Measurements from ENCODE around the gene MACROD2. TPM values are rescaled to one million over a fixed set of nuclear protein-coding genes. Genes with fewer than 3 reads are reported as not detected.
"Not testable (repeated sequence)": the region's sequence is repeated elsewhere in the genome, so short reads cannot be mapped to it uniquely, and the experiment has no call there.

MACROD2 gene
- polyA plus RNA-seq, 10 donors = 2.4 to 5.0 (median 3.6) TPM

- no peak for DNase-seq
Measured at GRCh38 chr20:15079594-15080340, 1084.5 kb downstream of the MACROD2 start.

DNA sequence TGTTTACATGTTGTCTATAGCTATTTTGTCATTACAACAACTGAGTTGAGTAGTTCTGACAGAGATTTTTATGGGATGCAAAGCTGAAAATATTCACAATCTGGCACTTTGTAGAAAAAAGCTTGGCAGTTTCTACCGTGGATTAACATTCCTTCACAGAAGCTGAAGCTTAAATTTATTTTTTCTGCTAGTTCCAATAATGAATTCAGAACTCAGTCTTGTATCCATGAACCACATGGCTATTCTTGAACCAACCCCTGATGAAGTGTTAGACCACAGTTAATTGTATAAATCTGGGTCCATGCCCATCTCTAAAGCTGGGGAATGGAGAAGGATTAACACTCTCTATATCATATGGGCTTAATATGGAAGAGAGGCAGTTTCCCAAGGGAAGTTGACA is 1085.9 kb downstream of the MACROD2 start:
- DNase-seq = peak; percentile 40 to 66 (median 41)

DNA sequence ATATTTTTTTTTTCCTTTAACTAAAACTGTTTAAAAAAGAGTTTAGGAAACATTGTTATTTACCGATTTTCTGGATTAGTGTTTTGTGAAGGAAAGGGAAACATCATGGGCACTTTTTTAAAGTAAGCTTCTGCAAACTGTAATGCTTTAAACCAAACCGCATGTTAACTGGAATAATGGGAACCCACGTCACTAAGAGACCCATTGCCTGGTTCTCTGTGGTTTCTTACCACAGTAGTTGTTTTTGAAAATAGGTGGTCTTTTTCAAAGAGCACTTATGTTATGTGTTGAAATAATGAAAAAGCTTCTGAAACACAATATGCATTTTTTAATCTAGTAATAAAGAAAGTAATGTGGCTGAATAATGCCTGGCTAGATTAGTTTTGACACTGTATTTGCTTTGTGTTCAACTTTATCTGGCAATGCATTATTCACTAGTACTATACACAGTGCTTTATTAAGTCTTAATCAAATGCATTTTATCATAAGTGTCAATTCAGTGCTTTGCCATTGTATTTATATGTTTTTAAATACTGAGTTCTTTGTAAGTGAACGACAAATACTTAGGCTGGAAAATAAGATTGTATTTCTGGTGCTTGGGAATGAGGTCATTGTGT is 1096.2 kb downstream of the MACROD2 start:
- no peak for DNase-seq

- no peak for DNase-seq
Measured at GRCh38 chr20:15098351-15098750, 1103.0 kb downstream of the MACROD2 start.

- DNase-seq = no peak
Measured at GRCh38 chr20:15099130-15099529, 1103.8 kb downstream of the MACROD2 start.

DNA sequence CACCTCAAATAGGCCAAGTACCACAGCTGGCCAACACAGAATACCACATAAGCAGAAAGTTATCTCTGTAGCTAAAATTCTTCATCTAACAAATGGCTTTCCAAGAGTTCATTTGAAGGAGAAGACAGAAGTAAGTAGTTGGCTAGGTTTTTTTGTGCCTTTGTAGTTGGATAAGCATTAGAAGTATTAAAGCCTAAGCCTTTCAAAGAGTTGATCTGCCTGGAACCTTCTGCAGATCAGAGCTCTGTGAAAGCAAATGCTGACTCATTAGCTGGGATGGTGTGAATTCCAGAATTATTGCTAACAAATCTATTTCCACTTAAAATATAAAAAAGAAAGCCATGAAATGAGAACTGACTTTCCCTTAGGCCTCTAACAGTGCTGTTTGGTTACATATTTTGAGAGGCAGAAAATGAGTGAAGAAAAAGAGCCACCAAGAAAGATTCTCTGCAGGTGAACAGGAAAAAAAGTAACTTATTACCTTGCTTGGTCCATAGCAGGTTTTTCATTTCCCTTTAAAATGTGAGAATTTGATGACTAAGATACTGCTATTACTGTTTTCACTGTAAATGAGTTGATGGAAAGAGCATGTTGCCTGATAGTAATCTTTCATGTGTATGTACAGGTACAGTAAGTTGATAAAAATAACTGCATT is 1105.3 kb downstream of the MACROD2 start:
- DNase-seq = no peak

- no peak for DNase-seq
Measured at GRCh38 chr20:15107931-15108330, 1112.6 kb downstream of the MACROD2 start.

GRCh38 chr20:15109494-15109893 is 1114.2 kb downstream of the MACROD2 start:
- no peak for DNase-seq

GRCh38 chr20:15111654-15112053 is 1116.3 kb downstream of the MACROD2 start:
- no peak for DNase-seq

DNA sequence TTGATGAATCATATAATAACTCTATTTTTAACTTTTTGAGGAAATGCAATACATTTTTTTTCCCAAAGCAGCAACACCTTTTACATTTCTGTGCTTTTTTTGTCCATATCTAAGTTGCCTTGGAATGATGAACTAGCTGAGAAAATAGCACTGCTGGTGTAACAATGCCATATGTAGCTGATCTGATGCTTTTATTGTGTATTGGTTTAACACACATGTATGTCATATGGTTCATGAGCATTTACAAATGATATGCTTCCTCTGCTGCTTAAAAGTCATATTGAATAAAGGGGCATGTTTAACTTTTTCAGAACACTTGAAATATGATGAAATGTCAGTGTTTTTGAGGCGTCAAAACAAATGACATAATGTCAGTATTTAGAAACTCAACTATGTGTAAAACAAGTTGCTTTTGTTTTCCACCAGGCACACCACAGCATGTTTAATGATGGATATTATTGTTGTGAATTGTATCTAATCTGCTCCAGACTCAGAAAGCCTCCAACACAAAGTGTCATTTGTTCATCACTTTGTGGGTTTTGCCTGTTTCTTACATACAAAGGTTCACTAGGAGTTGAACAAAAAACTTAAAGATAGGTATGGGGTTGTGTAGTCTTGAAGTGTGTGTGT is 1117.9 kb downstream of the MACROD2 start:
- no peak for DNase-seq

DNA sequence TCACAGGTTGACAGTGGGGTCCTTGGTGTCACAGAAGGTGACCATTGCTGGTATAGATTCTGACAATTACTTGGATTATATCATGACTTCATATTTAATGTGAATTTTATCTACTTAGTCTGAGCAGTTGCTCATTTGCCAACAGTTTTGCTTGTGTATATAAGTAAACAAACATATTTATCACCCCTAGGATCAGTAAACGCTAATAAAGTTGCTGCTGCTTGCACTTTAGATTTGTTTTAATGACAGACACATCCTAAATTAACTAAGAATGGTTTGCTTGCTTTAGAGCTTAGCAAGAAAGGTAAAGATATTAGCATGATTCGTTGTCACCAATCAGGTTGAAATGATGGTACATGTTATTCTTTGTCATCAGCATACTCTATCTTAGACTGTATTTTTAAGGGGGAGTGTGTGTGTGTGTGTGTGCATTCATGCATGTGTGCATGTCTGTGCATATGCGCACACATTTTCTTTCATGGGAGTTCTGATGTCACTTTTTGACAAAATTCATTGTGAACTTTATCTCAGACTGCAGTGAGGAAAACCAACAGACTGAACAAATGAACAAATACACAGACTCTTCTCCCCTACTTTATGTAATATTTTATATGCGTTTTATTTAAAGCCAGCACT is 1124.7 kb downstream of the MACROD2 start:
- no peak for DNase-seq

DNA sequence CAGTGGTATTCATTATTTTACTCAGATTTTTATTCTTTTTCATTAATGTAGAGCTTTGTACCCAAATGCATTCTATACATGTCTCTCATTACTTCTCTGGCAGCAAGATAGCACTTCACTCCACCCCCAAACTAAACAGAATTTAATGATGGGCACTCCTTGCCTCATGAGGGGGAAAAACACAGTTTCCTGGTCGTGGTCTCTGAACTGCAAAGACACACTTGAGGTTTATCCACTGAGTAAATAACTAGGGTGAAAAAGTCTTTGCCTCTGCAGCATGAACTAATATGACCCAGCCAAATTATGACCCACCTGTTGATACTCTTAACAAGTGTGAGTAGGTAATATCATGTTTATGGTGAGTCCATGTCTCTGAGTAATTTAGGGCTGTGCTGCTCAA is 1127.3 kb downstream of the MACROD2 start:
- DNase-seq = no peak

GRCh38 chr20:15131176-15131575 is 1135.9 kb downstream of the MACROD2 start:
- DNase-seq = no peak

DNA sequence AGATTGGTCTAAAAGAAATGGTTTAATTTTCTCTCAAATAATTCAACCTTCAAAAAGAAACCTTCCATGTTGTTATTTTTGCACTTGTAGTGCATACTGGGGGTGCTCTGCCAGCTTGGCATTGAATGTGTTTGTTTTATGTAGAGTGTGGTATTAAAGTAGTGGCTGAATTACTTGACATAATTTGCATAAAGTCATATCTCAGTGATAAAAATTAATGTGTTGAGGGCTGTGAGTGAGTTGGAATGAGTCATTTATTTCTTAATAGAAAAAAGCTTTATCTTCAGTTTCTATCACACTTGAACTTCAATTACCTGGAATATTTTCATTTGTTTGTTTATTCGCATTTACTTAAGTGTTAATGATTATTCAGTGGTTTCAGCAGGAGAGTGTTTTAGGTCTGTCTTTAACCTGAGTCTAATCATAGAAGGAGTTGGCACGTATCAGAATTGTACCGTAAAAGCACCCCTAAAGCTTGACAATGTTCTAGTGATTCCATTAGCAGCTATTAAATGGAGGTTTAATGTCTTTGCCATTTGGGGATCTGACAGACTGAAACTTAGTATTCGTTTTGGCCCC is 1143.3 kb downstream of the MACROD2 start:
- no peak for DNase-seq

DNA sequence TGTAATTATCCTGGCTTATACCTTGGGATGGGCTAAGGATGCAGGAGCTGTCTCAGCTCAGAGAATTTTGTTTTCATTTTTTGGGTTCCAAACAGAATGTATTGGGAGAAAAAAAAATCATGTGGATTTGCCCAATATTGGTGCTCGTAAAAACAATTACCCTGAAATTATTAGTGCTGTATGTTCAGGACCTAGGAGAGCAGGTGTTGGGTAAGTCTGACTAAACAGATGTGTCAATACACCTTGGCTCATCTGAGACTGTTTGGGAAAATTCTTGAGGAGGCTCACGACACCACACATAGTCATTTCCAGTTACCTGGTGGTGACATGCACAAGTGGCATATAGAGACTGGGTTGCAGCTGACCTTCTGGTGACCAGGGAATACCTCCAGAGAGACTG is 1144.2 kb downstream of the MACROD2 start:
- no peak for DNase-seq

GRCh38 chr20:15140286-15140685 is 1145.0 kb downstream of the MACROD2 start:
- DNase-seq = peak in 2 of 3 donors; percentile 11 to 30

- DNase-seq = not testable (repeated sequence)
Measured at GRCh38 chr20:15140940-15141339, 1145.6 kb downstream of the MACROD2 start.

- DNase-seq = no peak
Measured at GRCh38 chr20:15141861-15142260, 1146.5 kb downstream of the MACROD2 start.

DNA sequence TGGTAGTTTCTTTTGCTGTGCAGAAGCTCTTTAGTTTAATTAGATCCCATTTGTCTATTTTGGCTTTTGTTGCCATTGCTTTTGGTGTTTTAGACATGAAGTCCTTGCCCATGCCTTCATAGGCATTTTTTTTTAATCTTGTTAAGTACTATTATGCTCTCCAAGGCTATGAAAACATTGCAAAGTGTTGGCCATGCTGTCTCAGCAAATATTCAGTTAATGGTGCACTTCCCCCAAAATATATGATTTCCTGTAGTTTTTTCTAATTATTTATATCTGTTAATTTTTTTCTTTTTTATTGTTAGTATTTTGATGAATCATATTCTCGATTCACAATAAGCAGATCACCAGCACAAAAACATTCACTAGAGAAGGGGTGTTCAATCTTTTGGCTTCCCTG is 1148.2 kb downstream of the MACROD2 start:
- no peak for DNase-seq

DNA sequence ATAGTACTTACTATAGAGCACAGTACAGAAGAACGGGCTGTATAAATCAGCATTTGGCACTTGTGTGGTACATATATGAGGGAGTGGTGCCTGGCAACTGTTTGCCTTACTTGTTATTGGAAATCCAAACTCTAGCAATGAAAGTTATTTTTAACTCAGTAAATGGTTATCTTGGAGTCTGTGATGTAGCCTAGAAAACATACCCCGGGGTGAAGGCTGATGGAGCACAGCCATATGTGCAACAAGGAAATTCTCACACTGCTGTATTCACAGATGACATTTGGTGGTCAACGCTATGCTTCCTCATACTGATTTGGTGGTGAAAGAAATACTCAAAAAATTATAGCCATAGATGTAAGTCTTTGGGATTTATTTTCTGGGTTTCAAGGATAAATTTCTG is 1149.6 kb downstream of the MACROD2 start:
- no peak for DNase-seq

- DNase-seq = no peak
Measured at GRCh38 chr20:15146948-15147347, 1151.6 kb downstream of the MACROD2 start.

DNA sequence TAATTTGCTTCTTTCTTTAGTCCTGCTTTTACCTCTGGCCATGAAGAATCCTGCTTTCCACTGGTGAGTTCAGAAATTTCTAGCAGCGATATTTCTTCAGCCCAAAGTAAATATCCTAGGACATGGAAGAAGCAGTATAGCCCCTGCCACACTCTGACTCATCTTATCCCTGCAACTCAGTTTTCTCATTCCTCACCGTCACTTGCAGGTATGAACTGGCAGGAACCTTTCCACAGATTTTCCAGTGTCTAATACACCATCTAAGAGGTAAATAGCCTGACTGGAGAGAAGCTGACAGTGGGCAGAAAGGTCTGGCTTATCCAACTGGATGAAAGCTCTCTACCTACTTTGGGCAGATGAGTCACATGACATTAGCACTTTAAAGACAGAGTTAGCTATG is 1158.8 kb downstream of the MACROD2 start:
- DNase-seq = no peak

All from muscle of back (tissue), 11 donors.